Stimulated activated CD4-positive, alpha-beta T cell treated with anti-CD3 and anti-CD28 coated beads, Interleukin-15, amount 100 ng/mL, for 24 hours (primary cell): Measurements from ENCODE around the gene MARK3.

ENCODE experiments used
- DNase-seq: peaks from one replicate; pipeline ENCODE4 v3.0.0-alpha.2; 2020

Gene MARK3

DNA sequence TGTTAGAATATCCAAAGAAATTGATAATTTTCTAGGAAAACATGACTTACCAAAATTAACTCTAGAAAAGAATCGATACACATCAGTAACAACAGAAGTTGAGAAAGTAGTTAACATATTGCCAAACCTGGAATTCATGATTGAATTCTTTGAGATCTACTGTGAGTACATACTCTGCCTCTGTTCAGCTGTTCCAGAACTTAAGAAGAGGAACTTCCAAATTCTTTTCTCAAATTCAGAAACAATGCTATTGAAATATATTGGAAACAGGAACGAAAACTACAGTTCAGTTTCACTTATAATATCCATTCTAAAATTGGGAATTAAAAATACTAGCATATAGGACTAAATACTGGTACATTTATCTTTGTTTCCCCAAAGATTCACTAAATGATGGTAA, 57.9 kb downstream of the MARK3 start:
- DNase-seq: no peak

- no peak for DNase-seq
These were observed 59.8 kb downstream of the MARK3 start for GRCh38 chr14:103444837-103445524.

DNA sequence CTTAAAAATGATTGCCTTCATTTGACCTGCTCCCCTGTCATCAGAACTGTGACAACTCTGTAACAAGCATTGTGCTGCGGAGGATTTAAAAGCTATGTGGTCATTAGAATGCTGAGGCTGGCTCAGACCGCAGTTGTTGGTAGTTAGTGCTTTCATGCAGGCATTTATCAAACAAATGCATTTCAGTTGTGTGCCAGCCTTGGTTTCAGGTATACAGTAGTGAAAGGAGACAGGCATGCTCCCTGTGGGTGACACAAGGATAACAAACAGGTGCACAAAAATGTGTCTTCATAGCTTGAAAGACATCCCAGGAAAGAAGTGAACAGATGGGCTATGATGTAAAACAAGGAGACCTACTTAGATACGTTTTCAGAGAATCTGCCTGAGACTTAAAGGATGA, 60.6 kb downstream of the MARK3 start:
- no peak for DNase-seq

GRCh38 chr14:103448097-103448496, 62.9 kb downstream of the MARK3 start:
- DNase-seq: no peak

GRCh38 chr14:103449634-103450161, 64.5 kb downstream of the MARK3 start:
- DNase-seq: no peak

- DNase-seq: no peak
These were observed 65.2 kb downstream of the MARK3 start for GRCh38 chr14:103450416-103450815.

GRCh38 chr14:103451401-103451800, 66.2 kb downstream of the MARK3 start:
- DNase-seq: no peak

DNA sequence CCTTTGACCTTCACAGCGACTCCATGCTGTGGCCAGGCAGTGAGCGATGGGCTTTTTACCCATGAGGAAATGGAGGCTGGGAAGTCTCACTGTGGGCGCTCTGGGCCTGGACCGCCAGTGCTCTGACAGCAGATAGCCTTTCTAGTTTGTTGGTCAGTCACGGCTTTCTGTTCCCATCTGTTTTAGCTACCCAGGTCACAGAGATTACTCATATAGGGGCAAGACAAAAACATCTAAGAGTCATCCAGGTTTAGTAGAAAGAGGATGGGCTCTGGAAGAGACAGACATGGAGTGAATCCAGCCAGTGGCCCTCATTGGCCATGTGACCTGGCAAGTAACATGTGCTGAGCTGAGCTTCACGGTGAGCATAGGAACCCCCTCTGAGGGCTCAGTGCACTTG, 68.6 kb downstream of the MARK3 start:
- no peak for DNase-seq

DNA sequence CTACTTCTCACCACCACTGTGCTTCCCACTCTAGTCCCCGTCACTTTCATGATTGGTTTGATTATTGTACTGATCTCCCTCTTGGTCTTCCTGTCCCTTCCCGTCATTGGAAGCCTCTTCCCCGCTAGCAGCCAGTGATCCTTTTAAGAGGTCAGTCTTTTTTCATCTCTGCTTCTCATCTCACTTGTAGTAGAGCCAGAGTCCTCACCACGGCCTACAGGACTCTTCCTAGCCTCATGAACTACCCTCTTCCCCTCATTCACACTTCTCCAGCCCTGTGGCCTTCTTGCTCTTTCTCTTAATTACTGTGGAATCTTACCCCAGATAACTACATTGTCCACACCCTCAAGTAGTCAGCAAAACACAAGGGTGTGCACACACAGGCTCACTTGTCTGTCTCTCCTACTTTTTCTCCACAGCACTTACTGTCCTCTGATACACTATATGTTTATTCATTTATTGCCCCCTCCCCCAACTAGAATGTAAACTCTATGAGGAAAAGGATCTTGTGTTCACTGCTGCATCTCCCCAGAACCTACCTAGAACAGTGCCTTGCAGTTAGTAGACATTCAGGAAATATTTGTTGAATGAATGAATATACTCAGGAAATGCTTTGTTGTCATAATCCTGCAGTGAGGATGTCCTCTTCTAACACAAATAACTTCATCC, 71.1 kb downstream of the MARK3 start:
- DNase-seq: no peak

DNA sequence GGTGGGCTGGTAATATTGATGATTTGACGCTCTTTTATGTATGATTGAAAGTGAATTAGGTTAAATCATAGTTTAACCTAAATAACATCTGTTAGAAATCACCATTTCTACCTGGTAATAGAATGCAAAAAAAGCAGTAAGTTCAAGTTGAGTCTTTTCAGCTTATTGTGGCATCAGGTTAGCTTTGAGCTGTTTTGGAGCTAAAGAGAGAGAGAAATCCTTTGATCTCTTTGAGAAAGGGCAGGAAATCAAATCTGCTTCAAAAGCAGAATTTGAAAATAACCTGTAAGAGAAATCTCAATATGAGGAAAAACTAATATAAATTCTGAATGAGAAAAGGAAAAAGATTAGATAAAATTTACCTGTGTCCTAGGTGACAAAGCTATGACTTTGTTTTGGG, 75.2 kb downstream of the MARK3 start:
- DNase-seq: no peak

DNA sequence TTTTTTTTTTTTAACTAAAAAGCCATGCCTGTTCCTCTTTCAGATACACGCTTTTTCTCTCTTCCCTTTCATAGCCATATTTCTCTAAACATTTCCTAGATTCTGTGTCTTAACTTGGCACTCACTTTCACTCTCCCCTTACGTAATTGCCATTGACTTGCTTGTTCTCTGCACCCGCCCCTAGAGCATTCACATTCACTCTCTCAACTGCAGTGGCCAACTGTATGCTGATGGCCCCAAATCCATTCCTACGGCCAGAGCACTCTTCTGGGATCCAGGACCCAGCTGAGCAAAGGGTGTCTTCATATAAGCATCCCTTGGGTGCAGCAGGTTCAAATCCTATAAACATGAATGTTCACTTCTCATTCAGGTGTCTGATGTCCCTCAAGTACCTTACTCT, 77.9 kb downstream of the MARK3 start:
- no peak for DNase-seq

- no peak for DNase-seq
These were observed 78.6 kb downstream of the MARK3 start for GRCh38 chr14:103463851-103464250.

DNA sequence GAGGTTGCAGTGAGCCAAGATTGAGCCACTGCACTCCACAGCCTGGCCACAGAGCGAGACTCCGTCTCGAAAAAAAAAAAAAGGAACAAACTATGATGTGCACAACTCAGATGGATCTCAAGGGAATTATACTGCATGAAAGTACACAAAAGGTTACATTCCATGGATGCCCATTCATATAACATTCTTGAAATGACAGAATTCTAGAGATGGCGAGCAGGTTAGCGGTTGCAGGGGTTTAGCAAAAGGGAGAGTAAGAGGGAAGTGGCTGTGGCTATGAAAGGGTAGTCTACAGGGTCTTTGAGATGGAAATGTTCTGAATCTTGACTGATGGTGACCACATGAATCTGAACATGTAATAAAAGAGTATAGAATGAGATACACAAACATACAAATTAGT, 87.7 kb downstream of the MARK3 start:
- no peak for DNase-seq

GRCh38 chr14:103474893-103475292, 89.7 kb downstream of the MARK3 start:
- no peak for DNase-seq

- no peak for DNase-seq
These were observed 90.8 kb downstream of the MARK3 start for GRCh38 chr14:103476065-103476464.

- DNase-seq: no peak
These were observed 91.4 kb downstream of the MARK3 start for GRCh38 chr14:103476631-103477030.

DNA sequence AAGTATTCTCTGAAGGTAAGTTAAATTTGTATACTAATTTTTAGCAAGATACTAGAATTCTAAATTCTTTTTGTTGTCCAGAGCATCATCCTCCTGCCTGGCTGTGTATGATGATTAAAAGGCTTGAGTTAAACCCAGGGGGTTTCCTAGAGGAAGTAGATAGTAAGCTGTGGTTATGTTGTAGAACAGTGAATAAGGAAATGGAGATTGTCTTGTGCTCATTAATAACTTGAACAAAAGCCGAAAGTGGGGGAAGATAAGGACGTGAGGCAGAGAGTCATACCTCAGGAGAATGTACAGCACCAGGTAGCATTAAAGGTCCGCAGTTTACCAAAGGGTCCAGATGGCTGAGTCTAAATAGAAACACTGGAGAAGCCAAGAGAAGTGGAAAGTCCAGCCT, 95.4 kb downstream of the MARK3 start:
- DNase-seq: no peak

GRCh38 chr14:103483600-103483999, 98.4 kb downstream of the MARK3 start:
- no peak for DNase-seq

GRCh38 chr14:103485504-103485903, 100.3 kb downstream of the MARK3 start:
- DNase-seq: no peak

- no peak for DNase-seq
These were observed 102.9 kb downstream of the MARK3 start for GRCh38 chr14:103488071-103488470.

- DNase-seq: no peak
These were observed 103.7 kb downstream of the MARK3 start for GRCh38 chr14:103488960-103489359.

DNA sequence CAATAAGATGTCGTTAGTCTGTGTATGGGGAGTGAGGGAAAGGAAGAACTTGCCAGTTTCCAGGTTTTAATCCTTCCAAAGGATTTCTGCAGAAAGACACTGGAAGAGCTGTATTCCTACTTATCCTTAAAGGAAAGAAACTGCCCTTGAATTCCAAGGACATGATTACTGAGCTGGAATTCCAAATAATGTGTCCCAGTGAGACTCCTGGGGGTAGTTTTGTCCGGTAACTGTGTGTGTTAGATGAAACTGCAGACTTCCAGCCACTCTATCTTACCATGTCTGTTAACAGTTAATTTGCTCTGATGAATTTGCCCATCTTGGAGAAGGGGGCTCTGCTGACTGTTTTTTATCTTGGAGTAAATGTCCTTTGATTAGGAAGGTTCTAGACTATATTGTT, 104.4 kb downstream of the MARK3 start:
- DNase-seq: no peak

DNA sequence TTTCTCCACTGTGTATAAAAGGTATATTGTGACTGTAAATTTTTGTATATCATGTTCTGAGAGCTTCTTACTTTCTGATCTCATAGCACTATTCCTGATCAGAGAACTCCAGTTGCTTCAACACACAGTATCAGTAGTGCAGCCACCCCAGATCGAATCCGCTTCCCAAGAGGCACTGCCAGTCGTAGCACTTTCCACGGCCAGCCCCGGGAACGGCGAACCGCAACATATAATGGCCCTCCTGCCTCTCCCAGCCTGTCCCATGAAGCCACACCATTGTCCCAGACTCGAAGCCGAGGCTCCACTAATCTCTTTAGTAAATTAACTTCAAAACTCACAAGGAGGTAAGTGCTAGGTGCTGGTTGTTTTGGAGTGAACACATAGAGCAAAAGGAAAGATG, 106.5 kb downstream of the MARK3 start:
- DNase-seq: no peak

- DNase-seq: no peak
These were observed 107.1 kb downstream of the MARK3 start for GRCh38 chr14:103492156-103492925.
